ENCODE data around the gene HBEGF. TPM values are rescaled to one million over a fixed set of nuclear protein-coding genes. Genes with fewer than 3 reads are reported as not detected.

The HBEGF gene
- total RNA-seq, 1 donor from 2014 or later, result 18.6 TPM

DNA sequence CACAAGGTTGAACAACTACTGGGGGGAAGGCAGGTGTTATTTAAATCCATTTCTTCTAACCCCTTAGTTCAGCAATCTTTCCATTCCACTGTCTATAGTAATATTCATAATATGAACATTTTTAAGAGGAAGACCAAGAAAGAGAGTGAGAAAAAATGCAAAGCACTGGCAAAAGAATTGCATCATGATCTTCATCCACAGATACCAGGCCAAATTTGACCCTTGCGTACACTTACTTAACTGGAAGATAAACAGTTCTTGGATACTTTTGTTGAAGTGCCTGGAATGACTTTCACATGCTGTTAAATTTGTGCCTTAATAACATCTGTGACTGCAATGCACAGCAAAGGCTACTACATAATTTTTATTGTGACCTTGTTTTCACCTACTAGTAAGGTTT lies 45.3 kb downstream of the HBEGF start:
- DNase-seq, result no peak

- no peak for DNase-seq
Measured at GRCh38 chr5:140299056-140299455, 47.3 kb downstream of the HBEGF start.

- DNase-seq, result no peak
Measured at GRCh38 chr5:140298183-140298601, 48.2 kb downstream of the HBEGF start.

DNA sequence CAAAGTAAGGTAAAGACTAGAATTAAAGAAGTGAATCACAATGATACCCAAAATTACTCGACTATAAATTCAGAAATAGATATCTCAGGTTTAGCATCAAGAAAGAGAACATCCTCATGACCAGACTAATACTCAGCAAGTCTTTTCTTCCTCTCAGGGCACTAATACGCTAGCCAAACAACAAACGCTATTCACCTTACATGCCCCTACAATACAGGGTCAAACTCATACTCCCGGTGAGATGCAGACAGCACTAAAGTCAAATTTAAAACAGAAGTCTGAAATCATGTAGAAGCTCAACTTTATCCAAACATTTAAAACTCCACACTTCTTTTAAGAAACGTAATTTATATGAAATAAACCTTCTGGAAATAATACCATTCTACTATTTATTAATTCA lies 49.1 kb downstream of the HBEGF start:
- no peak for DNase-seq

DNA sequence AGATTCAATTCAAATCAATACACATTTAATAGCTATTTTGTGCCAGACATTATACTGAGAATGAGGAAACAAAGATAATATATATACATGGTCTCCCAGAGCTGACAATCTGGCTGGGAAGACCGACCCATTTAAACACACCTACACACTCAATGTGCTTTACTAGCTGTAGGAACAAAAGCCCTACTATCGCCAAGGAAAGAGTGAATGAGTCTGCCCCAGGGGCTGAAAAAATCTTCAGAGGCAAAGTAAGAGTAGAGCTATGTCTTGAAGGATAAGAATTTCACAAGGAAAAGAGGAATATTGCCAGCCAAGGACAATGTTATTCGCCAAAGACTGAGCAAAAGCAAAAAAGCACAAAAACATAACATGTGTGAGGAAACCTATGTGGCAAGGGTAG lies 50.1 kb downstream of the HBEGF start:
- no peak for DNase-seq

DNA sequence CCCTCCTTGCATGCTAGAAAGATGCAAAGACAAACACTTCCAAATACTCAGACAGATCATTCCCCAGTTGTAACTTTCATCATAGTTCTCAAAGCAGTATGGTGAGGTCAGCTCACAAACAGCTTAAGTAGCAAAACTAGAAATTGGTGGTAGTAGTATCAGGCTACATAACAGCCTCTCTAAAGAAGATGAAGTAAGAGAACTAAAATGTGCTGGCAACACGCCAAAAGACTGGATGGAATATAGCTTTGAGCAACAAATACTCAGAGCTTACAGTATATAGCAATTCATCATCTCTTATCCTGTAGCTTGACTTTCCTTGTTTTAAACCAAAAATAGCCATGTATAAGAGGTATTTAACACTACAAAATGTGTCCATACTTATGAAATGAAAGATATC lies 51.0 kb downstream of the HBEGF start:
- DNase-seq, result peak; percentile 93

- no peak for DNase-seq
Measured at GRCh38 chr5:140294753-140295152, 51.6 kb downstream of the HBEGF start.

- no peak for DNase-seq
Measured at GRCh38 chr5:140293849-140294100, 52.6 kb downstream of the HBEGF start.

- DNase-seq, result no peak
Measured at GRCh38 chr5:140293091-140293848, 53.1 kb downstream of the HBEGF start.

GRCh38 chr5:140292212-140293036 lies 54.0 kb downstream of the HBEGF start:
- no peak for DNase-seq

- no peak for DNase-seq
Measured at GRCh38 chr5:140287801-140288521, 58.4 kb downstream of the HBEGF start.

- DNase-seq, result no peak
Measured at GRCh38 chr5:140286424-140286823, 60.0 kb downstream of the HBEGF start.

GRCh38 chr5:140284013-140284412 lies 62.4 kb downstream of the HBEGF start:
- no peak for DNase-seq

Other genes starting within 250 kb of the HBEGF start
- 18.3 TPM for gene PURA, start 232.5 kb downstream of the HBEGF start, total RNA-seq
- 9.4 TPM for gene IGIP, start 220.7 kb downstream of the HBEGF start, total RNA-seq
- 8.3 TPM for gene CYSTM1, start 171.4 kb downstream of the HBEGF start, total RNA-seq
- 64.2 TPM for gene PFDN1, start 43.5 kb downstream of the HBEGF start, total RNA-seq
- 1.6 TPM for gene SLC4A9, start 13.6 kb upstream of the HBEGF start, total RNA-seq
- gene ANKHD1, start 55.2 kb upstream of the HBEGF start, total RNA-seq, result 121 TPM
- not detected for gene EIF4EBP3, start 201.1 kb upstream of the HBEGF start, total RNA-seq
- 18.9 TPM for gene SRA1, start 210.9 kb upstream of the HBEGF start, total RNA-seq
- gene APBB3, start 218.0 kb upstream of the HBEGF start, total RNA-seq, result 32.6 TPM
- 9.7 TPM for gene SLC35A4, start 218.2 kb upstream of the HBEGF start, total RNA-seq